PC-9 (cell line): Measurements from ENCODE around the gene TMPRSS7. TPM values are rescaled to one million over a fixed set of nuclear protein-coding genes. Genes with fewer than 3 reads are reported as not detected.
A peak's percentile ranks its signal among the peaks of the same experiment; 100 is the strongest.

Source experiments
- BruUV-seq: library from RNA; stranded (reverse); fragments of 400-500 nt; replicated peaks from 2 replicates; lab custom pipeline; 2021; lab: Mats Ljungman, UMichigan
- CTCF ChIA-PET: fragments of 300-600 bp; sonication (Branson Sonifier 250); formaldehyde crosslinking; loops from one replicate; lab custom pipeline; 2022; ENCODE audit warnings: antibody characterized with exemption; lab: Charles Lee
- POLR2A ChIA-PET: fragments of 300-600 bp; sonication (Branson Sonifier 250); formaldehyde crosslinking; loops from one replicate; lab custom pipeline; 2022; ENCODE audit warnings: antibody characterized with exemption; ENCODE audit not compliant: unreplicated experiment; lab: Charles Lee
- DNase-seq, 2 experiments: peaks; one replicate each; pipeline versions ENCODE4 v3.0.0 to v3.0.0-alpha.2; 2015 to 2022; ENCODE audit warnings: mixed read lengths in 1 of 2
- H2AFZ ChIP-seq: fragments of 200-600 bp; sonication (generic); 2 replicates; pipeline ENCODE4 v1.8.1; 2017; ENCODE audit warnings: antibody characterized with exemption
- H3F3A ChIP-seq: fragments of 200-600 bp; sonication (generic); 2 replicates; pipeline ENCODE4 v1.8.1; 2017; ENCODE audit warnings: antibody characterized with exemption, mild to moderate bottlenecking, low read depth; ENCODE audit not compliant: insufficient read depth
- H3K27ac ChIP-seq: fragments of 200-600 bp; sonication (generic); 2 replicates; pipeline ENCODE4 v1.6.1; 2016; ENCODE audit warnings: mixed run types
- H3K27me3 ChIP-seq: fragments of 200-600 bp; sonication (generic); 2 replicates; pipeline ENCODE4 v1.6.1; 2016; ENCODE audit warnings: low read depth, mixed run types; ENCODE audit not compliant: insufficient read depth
- H3K36me3 ChIP-seq: fragments of 200-600 bp; sonication (generic); 2 replicates; pipeline ENCODE4 v1.6.1; 2016; ENCODE audit warnings: low read depth, mixed run types
- H3K4me1 ChIP-seq: fragments of 200-600 bp; sonication (generic); replicated peaks from 2 replicates; pipeline ENCODE4 v1.6.1; 2016; ENCODE audit warnings: mixed run types; ENCODE audit not compliant: insufficient read depth
- H3K4me2 ChIP-seq: fragments of 200-600 bp; sonication (generic); 2 replicates; pipeline ENCODE4 v1.6.1; 2017; ENCODE audit warnings: mixed run types
- H3K4me3 ChIP-seq: fragments of 200-600 bp; sonication (generic); 2 replicates; pipeline ENCODE4 v1.6.1; 2016; ENCODE audit warnings: mixed run types
- H3K79me2 ChIP-seq: fragments of 200-600 bp; sonication (generic); 2 replicates; pipeline ENCODE4 v1.6.1; 2017; ENCODE audit warnings: low read depth, mixed run types
- H3K9me2 ChIP-seq: fragments of 200-600 bp; sonication (generic); 2 replicates; pipeline ENCODE4 v1.8.1; 2017; ENCODE audit warnings: mild to moderate bottlenecking; ENCODE audit not compliant: insufficient read depth
- H3K9me3 ChIP-seq: fragments of 200-600 bp; sonication (generic); 2 replicates; pipeline ENCODE4 v1.8.1; 2016; ENCODE audit warnings: low read depth; ENCODE audit not compliant: insufficient read depth
- H4K20me1 ChIP-seq: fragments of 200-600 bp; sonication (generic); 2 replicates; pipeline ENCODE4 v1.8.1; 2017; ENCODE audit not compliant: insufficient read depth
- EZH2 ChIP-seq: fragments of 200-600 bp; sonication (generic); IDR thresholded peaks from 2 replicates; pipeline ENCODE4 v1.8.0; 2017; ENCODE audit warnings: antibody characterized with exemption, low read depth
- intact Hi-C: fragments of 100-400 bp; cut with micrococcal nuclease; formaldehyde crosslinking; loops from one replicate; pipeline ENCODE4 v1.10.0; 2022; ENCODE audit not compliant: unreplicated experiment
- total RNA-seq: library from RNA; stranded (reverse); gene quantifications from 2 replicates; pipeline ENCODE4 v1.2.3, GENCODE V29; 2021
- TF ChIP-seq, protein P1 (sequence below): fragments of 200-600 bp; sonication (generic); conservative IDR thresholded peaks from 2 replicates; pipeline ENCODE4 v1.6.1; 2017; ENCODE audit warnings: mixed run types, antibody characterized with exemption, mild to moderate bottlenecking, moderate library complexity

Gene TMPRSS7
- total RNA-seq, 1 experiment from 2014 or later, result not detected

DNA sequence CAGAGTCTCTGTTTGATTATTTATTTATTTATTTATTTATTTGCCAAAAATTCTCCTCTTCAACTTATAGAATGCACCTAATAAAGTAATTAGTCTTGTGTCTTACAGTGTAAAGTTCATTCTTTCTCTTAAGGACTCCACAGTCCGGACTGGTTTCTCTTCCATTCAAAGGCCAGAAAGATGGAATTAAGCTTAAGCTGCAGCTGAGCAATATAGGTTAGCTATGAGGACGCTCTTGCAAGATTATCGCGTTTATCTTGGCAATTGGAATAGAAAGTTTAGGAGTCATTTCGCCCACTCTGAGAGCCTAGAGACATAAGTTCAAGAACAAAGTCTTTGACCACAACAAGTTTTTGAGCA lies 20.8 kb upstream of the TMPRSS7 start:
- Histone ChIP-seq H3F3A (no peaks in the 10 kb centered on the region), H3K9me2 (no peaks in the 10 kb centered on the region), H2AFZ (no peak overlapping the region), H3K27ac (no peak overlapping the region), H3K4me2 (peak overlapping the region; percentile 11; the same call in 1 of the 2 replicates), H3K27me3 (no peaks in the 10 kb centered on the region), H4K20me1 (no peaks in the 10 kb centered on the region), H3K9me3 (no peaks in the 10 kb centered on the region), H3K4me3 (no peak overlapping the region), H3K4me1 (no peaks in the 10 kb centered on the region), H3K79me2 (no peaks in the 10 kb centered on the region), H3K36me3 (no peaks in the 10 kb centered on the region)
- ChIA-PET CTCF (interaction anchor here (0.6 to 1.6 kb wide), 19 partner anchors 12 to 436 kb away, joined by 3 to 19 read pairs (median 5); partner anchors contain the start of genes ABHD10 and TAGLN3), POLR2A (interaction anchor here (1.2 kb wide), 1 partner anchor 860 kb away, joined by 8 read pairs; no protein-coding TSS in a partner anchor)
- no peak for DNase-seq
- no peak for TF ChIP-seq EZH2
- TF ChIP-seq, protein P1, sequence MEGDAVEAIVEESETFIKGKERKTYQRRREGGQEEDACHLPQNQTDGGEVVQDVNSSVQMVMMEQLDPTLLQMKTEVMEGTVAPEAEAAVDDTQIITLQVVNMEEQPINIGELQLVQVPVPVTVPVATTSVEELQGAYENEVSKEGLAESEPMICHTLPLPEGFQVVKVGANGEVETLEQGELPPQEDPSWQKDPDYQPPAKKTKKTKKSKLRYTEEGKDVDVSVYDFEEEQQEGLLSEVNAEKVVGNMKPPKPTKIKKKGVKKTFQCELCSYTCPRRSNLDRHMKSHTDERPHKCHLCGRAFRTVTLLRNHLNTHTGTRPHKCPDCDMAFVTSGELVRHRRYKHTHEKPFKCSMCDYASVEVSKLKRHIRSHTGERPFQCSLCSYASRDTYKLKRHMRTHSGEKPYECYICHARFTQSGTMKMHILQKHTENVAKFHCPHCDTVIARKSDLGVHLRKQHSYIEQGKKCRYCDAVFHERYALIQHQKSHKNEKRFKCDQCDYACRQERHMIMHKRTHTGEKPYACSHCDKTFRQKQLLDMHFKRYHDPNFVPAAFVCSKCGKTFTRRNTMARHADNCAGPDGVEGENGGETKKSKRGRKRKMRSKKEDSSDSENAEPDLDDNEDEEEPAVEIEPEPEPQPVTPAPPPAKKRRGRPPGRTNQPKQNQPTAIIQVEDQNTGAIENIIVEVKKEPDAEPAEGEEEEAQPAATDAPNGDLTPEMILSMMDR, result peak; percentile 41; the same call in 1 of the 2 replicates
- BruUV-seq, result no TSS peak
- intact Hi-C loops, result loop anchor here (1.0 to 5.0 kb wide), 3 partner anchors 25 to 436 kb away; no protein-coding TSS in a partner anchor

DNA sequence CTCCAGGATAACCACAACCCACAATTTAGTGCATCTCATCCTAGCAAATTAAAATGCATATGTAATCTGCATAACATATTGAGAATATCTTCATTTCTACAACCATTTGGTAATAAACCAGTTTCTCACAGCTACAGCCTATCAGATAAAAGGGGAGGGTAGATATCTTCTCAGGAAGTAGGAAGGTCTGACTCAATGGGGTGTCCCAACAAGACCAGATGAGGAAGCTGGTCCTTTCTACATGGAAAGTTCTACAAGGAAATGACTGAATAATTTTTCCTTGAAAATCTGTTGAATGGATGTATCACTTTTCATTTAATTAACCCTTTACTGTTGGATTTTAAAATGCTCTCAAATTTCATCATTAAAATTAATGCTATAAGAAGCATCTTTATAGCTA lies 17.4 kb upstream of the TMPRSS7 start:
- no peaks in the 10 kb centered on the region for H3K4me1 ChIP-seq
- H4K20me1 ChIP-seq, result no peaks in the 10 kb centered on the region
- no peak for TF ChIP-seq EZH2
- TF ChIP-seq, protein P1, result no peak
- no peak overlapping the region for H2AFZ ChIP-seq
- no peaks in the 10 kb centered on the region for H3K79me2 ChIP-seq
- POLR2A ChIA-PET, result interaction anchor here (0.7 kb wide), 1 partner anchor 18 kb away, joined by 4 read pairs; the partner anchor contains the start of gene TAGLN3
- no peak overlapping the region for H3K4me3 ChIP-seq
- no peak overlapping the region for H3K4me2 ChIP-seq
- H3K9me3 ChIP-seq, result 0 out of 2 replicates have a peak, but pooled peaks cover 3% of the 10 kb centered on the region
- H3K36me3 ChIP-seq, result no peaks in the 10 kb centered on the region
- H3K9me2 ChIP-seq, result no peaks in the 10 kb centered on the region
- intact Hi-C loops, result no loop called here
- CTCF ChIA-PET, result no interaction called here
- H3F3A ChIP-seq, result no peaks in the 10 kb centered on the region
- no peak overlapping the region for H3K27ac ChIP-seq
- peak in 1 of 2 experiments; percentile 55 for DNase-seq
- BruUV-seq, result no TSS peak
- no peaks in the 10 kb centered on the region for H3K27me3 ChIP-seq

DNA sequence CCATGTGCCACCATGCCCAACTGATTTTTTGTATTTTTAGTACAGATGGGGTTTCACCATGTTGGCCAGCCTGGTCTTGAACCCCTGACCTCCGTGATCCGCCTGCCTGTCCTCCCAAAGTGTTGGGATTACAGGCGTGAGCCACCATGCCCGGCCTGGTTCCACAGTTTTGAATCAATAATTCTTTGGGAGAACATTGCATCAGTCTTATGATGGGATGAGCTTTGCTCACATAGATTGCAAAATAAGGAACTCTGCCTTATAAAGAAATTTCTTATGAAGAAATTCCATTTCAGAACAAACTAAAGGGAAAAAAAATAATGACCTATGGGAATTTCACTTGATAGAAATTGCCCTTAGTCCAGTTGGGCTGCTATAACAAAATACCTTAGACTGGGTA lies 15.8 kb upstream of the TMPRSS7 start:
- Histone ChIP-seq H3K4me3 (no peak overlapping the region), H3K27ac (no peak overlapping the region), H4K20me1 (no peaks in the 10 kb centered on the region), H2AFZ (no peak overlapping the region), H3K27me3 (no peaks in the 10 kb centered on the region), H3K9me3 (0 out of 2 replicates have a peak, but pooled peaks cover 4% of the 10 kb centered on the region), H3F3A (no peaks in the 10 kb centered on the region), H3K79me2 (no peaks in the 10 kb centered on the region), H3K4me1 (no peaks in the 10 kb centered on the region), H3K4me2 (no peak overlapping the region), H3K36me3 (no peaks in the 10 kb centered on the region), H3K9me2 (no peaks in the 10 kb centered on the region)
- TF ChIP-seq, protein P1, result no peak
- TF ChIP-seq EZH2, result no peak
- ChIA-PET CTCF (no interaction called here), POLR2A (no interaction called here)
- no peak for DNase-seq
- intact Hi-C loops, result no loop called here
- no TSS peak for BruUV-seq
